Sigmoid colon (tissue), 4 donors: ENCODE results near the gene MSANTD2.

Experiments used
- CTCF ChIP-seq, 4 experiments: fragments of 450-650 bp in 3 of 4; fragments of 200-600 bp in 1 of 4; IDR thresholded peaks; one replicate each; pipeline ENCODE4 v1.5.1; 2016 to 2019; ENCODE audit warnings: antibody characterized with exemption in 4 of 4, mild to moderate bottlenecking in 3 of 4, moderate library complexity in 2 of 4
- EP300 ChIP-seq, 4 donors: sonication (generic); formaldehyde crosslinking; IDR thresholded peaks; one replicate each; pipeline ENCODE4 v1.6.1; 2017; ENCODE audit warnings: antibody characterized with exemption in 4 of 4
- POLR2A ChIP-seq, 2 donors: fragments of 450-650 bp; IDR thresholded peaks; one replicate each; pipeline ENCODE4 v1.6.1; 2016; ENCODE audit warnings: antibody characterized with exemption in 2 of 2, mild to moderate bottlenecking in 2 of 2, moderate library complexity in 2 of 2
- POLR2AphosphoS5 ChIP-seq, 4 donors: sonication (generic); formaldehyde crosslinking; IDR thresholded peaks; one replicate each; pipeline ENCODE4 v1.6.1; 2017; ENCODE audit warnings: antibody characterized with exemption in 4 of 4

- no peak for TF ChIP-seq CTCF (IDR thresholded peaks at IDR 0.05)
- no peak for TF ChIP-seq POLR2A (IDR thresholded peaks at IDR 0.05)
- no peak for TF ChIP-seq POLR2AphosphoS5 (IDR thresholded peaks at IDR 0.05)
- no peak for TF ChIP-seq EP300 (IDR thresholded peaks at IDR 0.05)
Observed at GRCh38 chr11:124835918-124836317, 35.7 kb upstream of the MSANTD2 start.
